ENCODE results near the gene TBL1X. TPM values are rescaled to one million over a fixed set of nuclear protein-coding genes. Genes with fewer than 3 reads are reported as not detected.

TBL1X gene
- polyA plus RNA-seq, 1 donor (not counting 4 experiments of a cell fraction or from before 2014, with no cell fraction given): 2.2 TPM

GRCh38 chrX:9619133-9619532, 154.3 kb downstream of the TBL1X start:
- no peak overlapping the region for H3K9ac ChIP-seq (ENCODE audit: control insufficient read depth, extremely low read depth, insufficient read depth, low read length)
- FAIRE-seq: no peak
- no peaks in the 10 kb centered on the region for H3K9me3 ChIP-seq (ENCODE audit: control insufficient read depth, low read depth, low read length)
- no peaks in the 10 kb centered on the region for H4K20me1 ChIP-seq (ENCODE audit: control insufficient read depth, extremely low read depth, insufficient read depth, low read length)
- H3K79me2 ChIP-seq (ENCODE audit: control insufficient read depth, insufficient read depth, low read length): no peaks in the 10 kb centered on the region
- no peak for DNase-seq (ENCODE audit: low read depth, low spot score)
- H3K4me1 ChIP-seq (ENCODE audit: control insufficient read depth, extremely low read depth, insufficient read depth, low read length): no peaks in the 10 kb centered on the region
- no peaks in the 10 kb centered on the region for H3K27me3 ChIP-seq (ENCODE audit: control insufficient read depth, extremely low read depth, insufficient read depth, low read length)
- dilution Hi-C loops (cut with MboI; ENCODE audit: extremely low pct_ligation_motif_present, low sequenced_read_pairs): no loop called here
- H3K4me2 ChIP-seq (ENCODE audit: control insufficient read depth, extremely low read depth, insufficient read depth, low read depth, low read length): no peak overlapping the region
- H3K36me3 ChIP-seq (ENCODE audit: control insufficient read depth in 2 of 2, extremely low read depth in 1 of 2, insufficient read depth in 2 of 2, low read length in 2 of 2): no peaks in the 10 kb centered on the region
- no peak overlapping the region for H2AFZ ChIP-seq (ENCODE audit: control insufficient read depth, low read length)
- H3K9me1 ChIP-seq (ENCODE audit: control insufficient read depth, extremely low read depth, insufficient read depth, low read length): no peaks in the 10 kb centered on the region
- no peak overlapping the region for H3K4me3 ChIP-seq (ENCODE audit: control insufficient read depth in 2 of 3, extremely low read depth in 1 of 3, insufficient read depth in 2 of 3, low read depth in 1 of 3, low read length in 3 of 3)
- H3K27ac ChIP-seq (ENCODE audit: control insufficient read depth, insufficient read depth, low read length): no peak overlapping the region
- TF ChIP-seq CTCF (optimal IDR thresholded peaks at IDR 0.05 in 1 of 3, IDR thresholded peaks at IDR 0.05 in 1 of 3, conservative IDR thresholded peaks at IDR 0.05 in 1 of 3; ENCODE audit: extremely low read depth in 1 of 3, insufficient read depth in 2 of 3, low read length in 3 of 3) (no peak), EZH2 (IDR thresholded peaks at IDR 0.05; ENCODE audit: low read length) (no peak)

- TF ChIP-seq EZH2 (IDR thresholded peaks at IDR 0.05; ENCODE audit: low read length) (no peak), CTCF (optimal IDR thresholded peaks at IDR 0.05 in 1 of 3, IDR thresholded peaks at IDR 0.05 in 1 of 3, conservative IDR thresholded peaks at IDR 0.05 in 1 of 3; ENCODE audit: extremely low read depth in 1 of 3, insufficient read depth in 2 of 3, low read length in 3 of 3) (peak in 1 of 3 experiments; percentile 19)
- H3K9me3 ChIP-seq (ENCODE audit: control insufficient read depth, low read depth, low read length): no peaks in the 10 kb centered on the region
- H4K20me1 ChIP-seq (ENCODE audit: control insufficient read depth, extremely low read depth, insufficient read depth, low read length): no peaks in the 10 kb centered on the region
- H3K4me2 ChIP-seq (ENCODE audit: control insufficient read depth, extremely low read depth, insufficient read depth, low read depth, low read length): no peak overlapping the region
- no peaks in the 10 kb centered on the region for H3K9me1 ChIP-seq (ENCODE audit: control insufficient read depth, extremely low read depth, insufficient read depth, low read length)
- H3K4me1 ChIP-seq (ENCODE audit: control insufficient read depth, extremely low read depth, insufficient read depth, low read length): no peaks in the 10 kb centered on the region
- no peak overlapping the region for H3K27ac ChIP-seq (ENCODE audit: control insufficient read depth, insufficient read depth, low read length)
- no peaks in the 10 kb centered on the region for H3K79me2 ChIP-seq (ENCODE audit: control insufficient read depth, insufficient read depth, low read length)
- no peak overlapping the region for H3K4me3 ChIP-seq (ENCODE audit: control insufficient read depth in 2 of 3, extremely low read depth in 1 of 3, insufficient read depth in 2 of 3, low read depth in 1 of 3, low read length in 3 of 3)
- FAIRE-seq (no peak), DNase-seq (ENCODE audit: low read depth, low spot score) (no peak)
- H2AFZ ChIP-seq (ENCODE audit: control insufficient read depth, low read length): no peak overlapping the region
- no peak overlapping the region for H3K9ac ChIP-seq (ENCODE audit: control insufficient read depth, extremely low read depth, insufficient read depth, low read length)
- no peaks in the 10 kb centered on the region for H3K36me3 ChIP-seq (ENCODE audit: control insufficient read depth in 2 of 2, extremely low read depth in 1 of 2, insufficient read depth in 2 of 2, low read length in 2 of 2)
- H3K27me3 ChIP-seq (ENCODE audit: control insufficient read depth, extremely low read depth, insufficient read depth, low read length): no peaks in the 10 kb centered on the region
- dilution Hi-C loops (cut with MboI; ENCODE audit: extremely low pct_ligation_motif_present, low sequenced_read_pairs): no loop called here
Observed at GRCh38 chrX:9619581-9619980, 154.7 kb downstream of the TBL1X start.

All from keratinocyte (primary cell).